ENCODE data around the gene AMOTL1.

AMOTL1 gene

DNA sequence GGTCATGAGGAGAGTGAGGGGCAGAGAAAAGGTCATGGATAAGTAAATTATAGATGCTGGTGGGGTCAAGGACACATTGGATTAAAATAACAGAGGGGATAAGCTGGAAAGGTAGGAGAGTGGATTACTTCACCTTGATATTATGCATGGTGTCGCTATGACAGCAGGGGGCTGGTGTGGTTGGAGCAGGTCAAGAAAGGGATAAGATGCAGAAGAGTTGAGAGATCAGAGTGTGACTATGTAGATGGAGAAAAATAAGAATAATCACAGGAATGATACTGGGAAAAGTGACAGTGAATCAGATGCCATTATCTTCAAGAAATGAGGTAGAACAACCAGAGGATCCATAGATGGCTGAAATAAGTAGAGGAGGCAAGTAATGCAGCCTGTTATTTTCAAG, 29.4 kb upstream of the AMOTL1 start:
- Mint-ChIP-seq H3K4me1 (peaks cover 25% of the 10 kb centered on the region), H3K4me3 (no peak overlapping the region), H3K27me3 (no peaks in the 10 kb centered on the region), H3K9me3 (no peaks in the 10 kb centered on the region), H3K27ac (no peak overlapping the region)
- ATAC-seq (no peak), DNase-seq (no peak)

GRCh38 chr11:94739331-94739730, 28.8 kb upstream of the AMOTL1 start:
- H3K4me1 Mint-ChIP-seq = peaks cover 23% of the 10 kb centered on the region
- no peaks in the 10 kb centered on the region for H3K27me3 Mint-ChIP-seq
- no peaks in the 10 kb centered on the region for H3K9me3 Mint-ChIP-seq
- DNase-seq (no peak), ATAC-seq (no peak)
- H3K4me3 Mint-ChIP-seq = no peak overlapping the region
- no peak overlapping the region for H3K27ac Mint-ChIP-seq

DNA sequence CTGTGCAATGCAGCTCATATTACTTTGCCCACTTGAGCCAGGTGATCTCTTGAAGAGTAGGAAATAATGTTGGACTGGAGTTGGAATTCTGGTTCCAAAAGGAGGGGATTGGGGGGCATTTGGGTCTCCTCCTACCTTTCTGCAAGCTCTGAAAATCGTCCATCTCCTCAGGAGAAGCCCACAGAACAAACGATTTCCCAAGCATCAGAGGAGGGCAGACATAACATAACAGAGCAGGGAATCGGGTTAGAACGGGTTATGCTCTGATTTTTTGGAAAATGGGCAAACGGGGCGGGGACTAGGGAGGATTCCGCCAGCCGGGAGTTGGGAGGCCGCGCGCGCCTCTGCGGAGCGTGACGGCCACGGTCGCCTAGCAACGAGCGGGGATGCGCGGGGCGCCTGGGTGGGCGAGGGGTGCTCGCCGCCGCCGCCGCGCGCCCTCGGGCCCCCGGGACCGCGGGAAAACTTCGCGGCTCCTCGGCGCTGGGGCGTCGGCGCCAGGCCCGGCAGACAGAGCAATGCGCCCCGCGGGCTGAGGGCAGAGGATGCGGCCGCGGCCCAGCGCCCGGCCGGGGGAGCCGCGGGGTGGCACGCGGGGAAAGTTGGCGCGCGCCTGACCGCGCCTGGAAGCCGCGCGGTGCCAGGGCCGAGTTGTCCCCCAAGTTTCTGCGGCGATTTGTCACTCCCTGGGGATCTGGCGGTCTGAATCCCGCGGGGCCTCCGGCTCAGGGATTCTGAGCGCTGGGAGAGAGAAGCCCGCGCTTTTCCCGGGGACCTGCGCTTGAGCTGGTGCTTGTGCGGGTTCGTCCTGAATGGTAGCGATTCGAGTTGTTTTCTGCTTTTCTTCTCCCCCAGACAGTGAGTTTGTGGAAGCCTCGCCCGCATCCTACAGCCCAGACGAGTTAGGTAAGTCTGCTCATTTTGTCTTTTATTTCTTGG, 27.8 kb upstream of the AMOTL1 start:
- H3K27me3 Mint-ChIP-seq = no peaks in the 10 kb centered on the region
- no peaks in the 10 kb centered on the region for H3K9me3 Mint-ChIP-seq
- H3K4me1 Mint-ChIP-seq = peaks cover 14% of the 10 kb centered on the region
- ATAC-seq (peak; percentile 48), DNase-seq (peak in 1 of 2 donors; percentile 3)
- H3K4me3 Mint-ChIP-seq = peak overlapping the region; percentile 74 to 82
- H3K27ac Mint-ChIP-seq = peak overlapping the region; percentile 56 to 75

DNA sequence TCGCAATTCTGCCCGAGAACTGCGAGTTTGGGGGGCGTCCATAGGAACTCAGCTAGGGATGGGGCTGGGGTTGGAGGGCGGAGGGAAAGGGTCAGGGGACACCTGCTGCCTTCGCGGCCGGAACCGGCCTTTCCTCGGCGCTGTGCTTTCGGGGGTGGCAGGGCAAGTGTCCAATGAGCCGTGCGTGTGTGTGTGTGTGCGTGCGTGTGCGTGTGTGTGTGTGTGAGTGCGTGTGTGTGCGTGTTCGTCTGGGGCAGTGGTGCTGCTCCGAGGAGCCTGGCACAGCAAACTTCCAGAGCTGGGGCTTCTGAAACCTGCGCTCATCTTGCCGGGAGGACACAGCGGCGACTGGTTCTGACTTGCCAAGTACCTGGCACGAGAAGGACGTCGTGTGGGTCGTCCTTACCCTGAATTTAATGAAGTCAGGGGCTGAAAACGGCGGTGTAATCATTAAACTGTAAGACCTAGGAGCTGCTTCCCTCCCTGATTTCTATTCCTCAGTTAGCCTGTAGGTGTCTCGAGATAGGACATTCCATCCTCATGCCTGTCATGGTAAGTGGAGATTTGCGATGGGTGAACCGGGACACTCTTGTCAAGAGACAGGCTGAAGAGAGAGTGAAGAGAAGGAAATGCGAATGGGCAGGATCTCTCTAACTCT, 27.0 kb upstream of the AMOTL1 start:
- ATAC-seq (peak; percentile 48), DNase-seq (peak in 1 of 2 donors; percentile 5)
- peaks cover 5% of the 10 kb centered on the region for H3K27me3 Mint-ChIP-seq
- no peaks in the 10 kb centered on the region for H3K9me3 Mint-ChIP-seq
- peaks cover 14% of the 10 kb centered on the region for H3K4me1 Mint-ChIP-seq
- H3K27ac Mint-ChIP-seq = peak overlapping the region; percentile 56 to 75
- peak overlapping the region; percentile 74 to 82 for H3K4me3 Mint-ChIP-seq

- Mint-ChIP-seq H3K27ac (no peak overlapping the region), H3K4me1 (peaks cover 14% of the 10 kb centered on the region), H3K9me3 (no peaks in the 10 kb centered on the region), H3K27me3 (peaks cover 19% of the 10 kb centered on the region), H3K4me3 (no peak overlapping the region)
- no peak for ATAC-seq
- DNase-seq = no peak
Measured at GRCh38 chr11:94742665-94743064, 25.5 kb upstream of the AMOTL1 start.

DNA sequence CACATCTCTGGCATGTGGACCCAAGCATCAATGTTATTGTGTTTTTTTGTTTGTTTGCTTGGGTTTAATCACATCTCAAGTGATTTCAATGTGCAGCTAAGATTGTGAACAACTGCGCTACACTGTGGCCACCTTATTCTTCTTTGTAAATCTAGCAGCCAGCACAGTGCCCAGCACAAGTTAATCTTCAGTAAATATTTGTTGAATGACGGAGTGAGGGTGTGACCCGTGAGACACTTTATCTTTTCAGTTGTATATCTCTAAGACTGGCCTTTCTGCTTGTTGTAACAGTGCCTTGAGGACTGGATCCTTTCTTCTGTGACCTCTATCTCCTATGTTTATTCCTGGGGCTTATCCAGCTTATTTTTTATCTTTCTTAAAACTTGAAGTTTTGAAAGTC, 21.4 kb upstream of the AMOTL1 start:
- Mint-ChIP-seq H3K27ac (no peak overlapping the region), H3K27me3 (peaks cover 36% of the 10 kb centered on the region), H3K4me1 (peaks cover 3% of the 10 kb centered on the region), H3K9me3 (no peaks in the 10 kb centered on the region), H3K4me3 (no peak overlapping the region)
- no peak for DNase-seq
- ATAC-seq = no peak

DNA sequence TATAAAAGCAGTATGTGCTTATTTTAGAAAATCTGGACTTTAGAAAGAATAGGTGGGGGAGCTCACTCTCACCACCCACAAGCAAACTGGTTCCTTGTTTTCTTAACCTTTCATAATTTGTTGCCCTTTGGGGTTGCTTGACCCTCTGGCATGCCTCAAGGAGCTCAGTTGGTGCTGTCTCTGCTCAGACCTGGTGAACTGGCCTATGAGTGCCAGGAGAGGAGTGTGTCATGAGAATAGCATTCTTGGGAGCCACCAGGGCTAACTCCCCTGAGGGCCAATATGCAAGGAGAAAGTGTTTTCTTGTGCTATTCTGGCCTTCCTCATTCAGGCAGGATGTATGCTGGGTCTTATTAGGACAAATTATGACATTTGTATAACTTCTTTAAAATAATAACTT, 21.0 kb upstream of the AMOTL1 start:
- DNase-seq = no peak
- Mint-ChIP-seq H3K27me3 (peaks cover 40% of the 10 kb centered on the region), H3K27ac (no peak overlapping the region), H3K4me1 (no peaks in the 10 kb centered on the region), H3K9me3 (no peaks in the 10 kb centered on the region), H3K4me3 (no peak overlapping the region)
- ATAC-seq = no peak

DNA sequence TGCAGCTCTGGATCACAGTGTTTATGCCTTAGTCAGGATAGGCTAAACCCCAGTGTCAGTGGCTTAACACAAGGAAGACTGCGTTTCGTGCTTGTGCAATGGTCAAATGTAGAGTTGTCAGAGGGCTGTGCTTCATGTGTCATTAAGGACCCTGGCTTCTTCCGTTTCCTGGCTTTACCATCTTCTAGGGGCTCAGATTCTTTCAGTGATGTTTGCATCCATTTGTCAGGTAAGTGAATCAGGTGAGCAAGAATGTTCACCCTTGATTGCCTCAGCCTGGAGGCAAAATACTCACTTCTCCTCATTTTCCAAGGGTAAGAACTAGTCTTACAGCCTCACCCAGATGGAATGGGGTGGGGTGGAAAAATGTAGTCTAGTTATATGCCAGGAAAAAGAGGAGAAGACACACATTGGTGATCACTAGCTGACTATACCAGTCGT, 20.5 kb upstream of the AMOTL1 start:
- ATAC-seq = no peak
- H3K4me1 Mint-ChIP-seq = no peaks in the 10 kb centered on the region
- no peak overlapping the region for H3K4me3 Mint-ChIP-seq
- H3K9me3 Mint-ChIP-seq = no peaks in the 10 kb centered on the region
- peaks cover 44% of the 10 kb centered on the region for H3K27me3 Mint-ChIP-seq
- DNase-seq = no peak
- H3K27ac Mint-ChIP-seq = no peak overlapping the region

DNA sequence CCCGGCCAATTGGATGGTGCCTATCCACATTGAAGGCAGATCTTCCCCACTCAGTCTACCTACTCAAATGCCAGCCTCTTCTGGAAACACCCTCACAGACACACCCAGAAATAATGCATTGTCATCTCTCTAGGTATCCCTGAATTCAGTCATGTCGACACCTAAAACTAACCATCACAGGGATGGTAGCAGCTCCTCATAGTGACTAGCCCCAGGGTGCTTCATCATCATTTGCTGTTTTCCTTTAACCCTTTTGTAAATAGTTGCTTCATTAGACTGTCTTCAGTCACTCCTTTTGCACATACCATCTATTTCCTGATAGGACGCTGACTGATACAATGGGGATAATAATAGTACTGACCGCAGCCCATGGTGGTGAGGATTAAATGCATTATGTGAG, 18.8 kb upstream of the AMOTL1 start:
- peaks cover 54% of the 10 kb centered on the region for H3K27me3 Mint-ChIP-seq
- H3K27ac Mint-ChIP-seq = no peak overlapping the region
- ATAC-seq (no peak), DNase-seq (no peak)
- H3K9me3 Mint-ChIP-seq = no peaks in the 10 kb centered on the region
- no peaks in the 10 kb centered on the region for H3K4me1 Mint-ChIP-seq
- no peak overlapping the region for H3K4me3 Mint-ChIP-seq

DNA sequence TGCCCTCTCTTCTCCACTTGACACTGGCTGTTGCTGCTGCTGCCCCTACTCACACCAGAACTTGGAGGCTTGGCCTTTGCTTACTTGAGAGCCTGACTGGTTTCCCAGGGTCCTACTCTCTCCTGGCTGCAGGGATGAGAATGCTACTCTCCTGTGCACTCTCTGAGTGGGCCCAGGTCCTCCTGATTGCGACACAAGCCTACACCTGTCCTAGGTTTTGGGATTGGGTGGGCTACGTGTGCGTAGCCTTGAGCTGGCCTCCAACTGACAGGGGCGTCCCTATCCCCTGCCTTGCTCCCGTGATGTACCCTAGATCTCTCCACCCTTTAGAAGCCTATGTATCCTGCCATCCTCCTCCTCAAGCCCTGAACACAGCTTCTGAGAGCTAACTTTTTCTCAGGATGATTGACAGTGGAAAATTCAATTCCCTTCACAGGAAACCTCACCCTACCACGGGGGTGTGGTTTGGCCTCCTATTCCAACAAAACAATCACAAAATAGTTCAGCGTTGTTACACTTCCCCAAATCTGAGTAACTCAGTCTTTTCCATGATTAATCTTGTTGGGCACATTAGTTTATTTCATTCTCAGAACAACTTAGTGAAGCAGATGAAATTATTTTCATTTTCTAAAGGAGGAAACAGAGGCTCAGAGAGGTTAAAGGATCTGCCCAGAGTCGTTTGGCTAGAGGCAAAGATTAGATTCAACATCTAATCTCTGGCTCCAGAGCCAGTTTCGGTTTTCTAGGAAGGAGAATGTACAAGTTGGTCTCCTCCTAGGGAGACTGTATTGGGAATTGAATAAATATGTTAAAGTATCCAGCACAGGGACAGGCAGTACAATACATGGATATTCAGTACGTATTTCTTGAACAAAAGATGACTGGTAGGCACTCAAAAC, 17.6 kb upstream of the AMOTL1 start:
- no peak overlapping the region for H3K27ac Mint-ChIP-seq
- H3K4me3 Mint-ChIP-seq = no peak overlapping the region
- no peaks in the 10 kb centered on the region for H3K9me3 Mint-ChIP-seq
- H3K4me1 Mint-ChIP-seq = no peaks in the 10 kb centered on the region
- DNase-seq (no peak), ATAC-seq (peak; percentile 31)
- peaks cover 57% of the 10 kb centered on the region for H3K27me3 Mint-ChIP-seq

GRCh38 chr11:94751218-94751609, 16.9 kb upstream of the AMOTL1 start:
- H3K27ac Mint-ChIP-seq = no peak overlapping the region
- DNase-seq (no peak), ATAC-seq (no peak)
- H3K27me3 Mint-ChIP-seq = peaks cover 52% of the 10 kb centered on the region
- H3K9me3 Mint-ChIP-seq = no peaks in the 10 kb centered on the region
- no peak overlapping the region for H3K4me3 Mint-ChIP-seq
- no peaks in the 10 kb centered on the region for H3K4me1 Mint-ChIP-seq

DNA sequence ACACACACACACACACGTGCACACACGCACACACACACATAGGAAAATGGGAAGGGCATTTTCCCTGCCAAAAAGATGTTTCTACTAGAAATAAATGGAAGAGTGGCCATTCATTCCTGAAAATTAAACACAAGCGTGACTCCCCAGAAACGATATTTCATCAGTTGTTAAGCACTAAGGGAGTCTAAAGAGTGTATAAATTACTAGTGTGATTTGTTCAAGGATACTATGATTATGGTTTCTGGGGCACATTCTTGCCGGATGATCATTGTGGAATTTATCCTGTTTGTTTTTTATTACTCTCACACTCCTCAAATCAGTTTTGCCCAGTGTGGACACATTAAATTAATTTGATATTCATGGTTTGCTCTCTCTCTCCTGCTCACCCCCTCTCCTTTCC, 16.4 kb upstream of the AMOTL1 start:
- DNase-seq (no peak), ATAC-seq (no peak)
- Mint-ChIP-seq H3K4me3 (no peak overlapping the region), H3K27me3 (peaks cover 46% of the 10 kb centered on the region), H3K9me3 (no peaks in the 10 kb centered on the region), H3K4me1 (no peaks in the 10 kb centered on the region), H3K27ac (no peak overlapping the region)

GRCh38 chr11:94753630-94754029, 14.5 kb upstream of the AMOTL1 start:
- H3K4me1 Mint-ChIP-seq = no peaks in the 10 kb centered on the region
- H3K4me3 Mint-ChIP-seq = no peak overlapping the region
- no peaks in the 10 kb centered on the region for H3K9me3 Mint-ChIP-seq
- H3K27ac Mint-ChIP-seq = no peak overlapping the region
- peaks cover 36% of the 10 kb centered on the region for H3K27me3 Mint-ChIP-seq
- DNase-seq (no peak), ATAC-seq (no peak)

GRCh38 chr11:94754335-94754734, 13.8 kb upstream of the AMOTL1 start:
- no peak overlapping the region for H3K4me3 Mint-ChIP-seq
- ATAC-seq (no peak), DNase-seq (no peak)
- no peaks in the 10 kb centered on the region for H3K4me1 Mint-ChIP-seq
- no peak overlapping the region for H3K27ac Mint-ChIP-seq
- no peaks in the 10 kb centered on the region for H3K9me3 Mint-ChIP-seq
- H3K27me3 Mint-ChIP-seq = peaks cover 36% of the 10 kb centered on the region

GRCh38 chr11:94754819-94755218, 13.3 kb upstream of the AMOTL1 start:
- Mint-ChIP-seq H3K9me3 (no peaks in the 10 kb centered on the region), H3K27me3 (peaks cover 36% of the 10 kb centered on the region), H3K27ac (no peak overlapping the region), H3K4me3 (no peak overlapping the region), H3K4me1 (no peaks in the 10 kb centered on the region)
- no peak for ATAC-seq
- DNase-seq = no peak
